Sigmoid colon (tissue), 3 donors: ENCODE results near the gene FBXL7.

Source experiments
- POLR2A ChIP-seq, 2 donors: fragments of 450-650 bp; IDR thresholded peaks; one replicate each; pipeline ENCODE4 v1.6.1; 2016; ENCODE audit warnings: antibody characterized with exemption in 2 of 2, mild to moderate bottlenecking in 2 of 2, moderate library complexity in 2 of 2
- TF ChIP-seq, protein P1 (sequence below), 4 experiments: fragments of 450-650 bp in 3 of 4; fragments of 200-600 bp in 1 of 4; IDR thresholded peaks; one replicate each; pipeline ENCODE4 v1.5.1; 2016 to 2019; ENCODE audit warnings: antibody characterized with exemption in 4 of 4, mild to moderate bottlenecking in 3 of 4, moderate library complexity in 2 of 4

DNA sequence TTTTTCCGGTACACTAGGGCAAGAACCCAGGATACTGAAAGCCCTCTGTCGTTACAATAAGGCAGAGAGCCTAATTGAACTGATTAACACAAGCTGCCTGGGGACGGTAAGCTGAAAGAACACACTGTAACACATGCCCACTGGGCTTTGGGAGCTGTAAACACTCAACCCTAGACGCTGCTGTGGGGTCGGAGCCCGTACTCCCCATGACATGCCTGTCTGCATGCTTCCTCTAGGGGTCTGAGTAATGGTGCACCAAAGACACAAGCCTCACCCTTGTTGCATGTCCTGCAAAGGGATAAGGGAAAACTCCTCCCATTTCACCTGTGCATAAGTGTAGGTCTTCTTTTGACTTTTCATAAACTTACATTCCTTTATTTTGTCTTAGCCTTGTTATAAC lies 194.0 kb downstream of the FBXL7 start:
- TF ChIP-seq, protein P1, sequence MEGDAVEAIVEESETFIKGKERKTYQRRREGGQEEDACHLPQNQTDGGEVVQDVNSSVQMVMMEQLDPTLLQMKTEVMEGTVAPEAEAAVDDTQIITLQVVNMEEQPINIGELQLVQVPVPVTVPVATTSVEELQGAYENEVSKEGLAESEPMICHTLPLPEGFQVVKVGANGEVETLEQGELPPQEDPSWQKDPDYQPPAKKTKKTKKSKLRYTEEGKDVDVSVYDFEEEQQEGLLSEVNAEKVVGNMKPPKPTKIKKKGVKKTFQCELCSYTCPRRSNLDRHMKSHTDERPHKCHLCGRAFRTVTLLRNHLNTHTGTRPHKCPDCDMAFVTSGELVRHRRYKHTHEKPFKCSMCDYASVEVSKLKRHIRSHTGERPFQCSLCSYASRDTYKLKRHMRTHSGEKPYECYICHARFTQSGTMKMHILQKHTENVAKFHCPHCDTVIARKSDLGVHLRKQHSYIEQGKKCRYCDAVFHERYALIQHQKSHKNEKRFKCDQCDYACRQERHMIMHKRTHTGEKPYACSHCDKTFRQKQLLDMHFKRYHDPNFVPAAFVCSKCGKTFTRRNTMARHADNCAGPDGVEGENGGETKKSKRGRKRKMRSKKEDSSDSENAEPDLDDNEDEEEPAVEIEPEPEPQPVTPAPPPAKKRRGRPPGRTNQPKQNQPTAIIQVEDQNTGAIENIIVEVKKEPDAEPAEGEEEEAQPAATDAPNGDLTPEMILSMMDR (IDR thresholded peaks at IDR 0.05) = no peak
- no peak for TF ChIP-seq POLR2A (IDR thresholded peaks at IDR 0.05)
